HG02759 (cell line): Measurements from ENCODE around the gene PABPC1L2A.
"Not testable (repeated sequence)": the region's sequence is repeated elsewhere in the genome, so short reads cannot be mapped to it uniquely, and the experiment has no call there.

Experiments
- ATAC-seq: cut with Tn5 transposase; IDR thresholded peaks from one replicate; pipeline ENCODE4 v1.9.1; 2021; ENCODE audit warnings: mild to moderate bottlenecking, moderate library complexity; ENCODE audit not compliant: unreplicated experiment

PABPC1L2A gene

GRCh38 chrX:73079024-73079562, at the start of gene PABPC1L2A:
TSS of gene PABPC1L2A (minus strand) at chrX:73079512. CDS start at chrX:73079386, 126 bp downstream.
- ATAC-seq: not testable (repeated sequence)

- no peak for ATAC-seq
Measured at GRCh38 chrX:73127700-73128241, 48.5 kb upstream of the PABPC1L2A start.

- ATAC-seq: no peak
Measured at GRCh38 chrX:73126240-73126639, 46.9 kb upstream of the PABPC1L2A start.

DNA sequence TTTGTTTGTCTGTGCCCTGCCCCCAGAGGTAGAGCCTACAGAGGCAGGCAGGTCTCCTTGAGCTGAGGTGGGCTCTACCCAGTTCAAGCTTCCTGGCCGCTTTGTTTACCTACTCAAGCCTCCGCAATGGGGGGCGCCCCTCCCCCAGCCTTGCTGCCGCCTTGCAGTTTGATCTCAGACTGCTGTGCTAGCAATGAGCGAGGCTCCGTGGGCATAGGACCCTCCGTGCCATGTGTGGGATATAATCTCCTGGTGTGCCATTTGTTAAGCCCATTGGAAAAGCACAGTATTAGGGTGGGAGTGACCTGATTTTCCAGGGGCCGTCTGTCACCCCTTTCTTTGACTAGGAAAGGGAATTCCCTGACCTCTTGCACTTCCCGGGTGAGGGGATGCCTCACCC, 20.2 kb upstream of the PABPC1L2A start:
- ATAC-seq: not testable (repeated sequence)

GRCh38 chrX:73086766-73087165, 7.5 kb upstream of the PABPC1L2A start:
- ATAC-seq: not testable (repeated sequence)

- not testable (repeated sequence) for ATAC-seq
Measured at GRCh38 chrX:73079884-73080283, 572 bp upstream of the PABPC1L2A start.

DNA sequence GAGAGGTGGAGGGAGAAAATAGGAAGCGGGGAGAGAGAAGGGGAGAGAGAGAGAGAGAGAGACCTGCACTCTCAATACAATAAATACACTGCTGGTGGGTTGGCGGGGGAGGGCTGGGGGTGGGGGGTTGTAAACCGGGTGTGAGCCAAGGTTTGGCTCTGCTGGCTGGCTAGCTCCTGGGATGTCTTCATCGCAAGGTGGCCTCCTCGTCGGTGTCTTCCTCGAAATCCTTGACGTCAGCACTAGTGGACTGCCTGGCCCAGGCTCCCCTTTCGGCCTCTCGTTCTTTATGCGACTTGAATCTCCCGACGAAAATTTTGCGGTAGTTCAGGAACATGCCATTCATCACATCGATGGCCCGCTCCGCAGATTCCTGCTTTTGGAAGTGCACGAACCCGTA, 715 bp downstream of the PABPC1L2A start:
- ATAC-seq: not testable (repeated sequence)

GRCh38 chrX:73076838-73077237, 2.5 kb downstream of the PABPC1L2A start:
- no peak for ATAC-seq

DNA sequence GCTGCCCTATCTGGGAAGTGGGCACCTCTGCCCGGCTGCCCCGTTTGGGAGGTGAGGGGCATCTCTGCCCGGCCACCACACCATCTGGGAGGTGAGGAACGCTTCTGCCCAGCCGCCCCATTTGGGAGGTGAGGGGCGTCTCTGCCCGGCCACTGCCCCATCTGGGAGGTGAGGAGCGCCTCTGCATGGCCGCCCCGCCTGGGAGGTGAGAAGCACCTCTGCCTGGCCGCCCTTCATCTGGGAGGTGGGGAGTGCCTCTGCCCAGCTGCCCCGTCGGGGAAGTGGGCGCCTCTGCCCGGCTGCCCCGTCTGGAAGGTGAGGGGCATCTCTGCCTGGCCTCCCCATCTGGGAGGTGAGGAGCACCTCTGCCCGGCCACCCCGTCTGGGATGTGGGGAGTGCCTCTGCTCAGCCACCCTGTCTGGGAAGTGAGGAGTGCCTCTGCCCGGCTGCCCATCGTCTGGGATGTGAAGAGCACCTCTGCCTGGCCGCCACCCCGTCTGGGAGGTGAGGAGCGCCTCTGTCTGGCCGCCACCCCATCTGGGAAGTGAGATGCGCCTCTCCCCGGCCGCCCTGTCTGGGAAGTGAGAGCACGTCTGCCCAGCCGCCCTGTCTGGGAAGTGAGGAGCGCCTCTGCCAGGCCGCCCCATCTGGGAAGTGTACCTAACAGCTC, 9.8 kb downstream of the PABPC1L2A start:
- no peak for ATAC-seq

DNA sequence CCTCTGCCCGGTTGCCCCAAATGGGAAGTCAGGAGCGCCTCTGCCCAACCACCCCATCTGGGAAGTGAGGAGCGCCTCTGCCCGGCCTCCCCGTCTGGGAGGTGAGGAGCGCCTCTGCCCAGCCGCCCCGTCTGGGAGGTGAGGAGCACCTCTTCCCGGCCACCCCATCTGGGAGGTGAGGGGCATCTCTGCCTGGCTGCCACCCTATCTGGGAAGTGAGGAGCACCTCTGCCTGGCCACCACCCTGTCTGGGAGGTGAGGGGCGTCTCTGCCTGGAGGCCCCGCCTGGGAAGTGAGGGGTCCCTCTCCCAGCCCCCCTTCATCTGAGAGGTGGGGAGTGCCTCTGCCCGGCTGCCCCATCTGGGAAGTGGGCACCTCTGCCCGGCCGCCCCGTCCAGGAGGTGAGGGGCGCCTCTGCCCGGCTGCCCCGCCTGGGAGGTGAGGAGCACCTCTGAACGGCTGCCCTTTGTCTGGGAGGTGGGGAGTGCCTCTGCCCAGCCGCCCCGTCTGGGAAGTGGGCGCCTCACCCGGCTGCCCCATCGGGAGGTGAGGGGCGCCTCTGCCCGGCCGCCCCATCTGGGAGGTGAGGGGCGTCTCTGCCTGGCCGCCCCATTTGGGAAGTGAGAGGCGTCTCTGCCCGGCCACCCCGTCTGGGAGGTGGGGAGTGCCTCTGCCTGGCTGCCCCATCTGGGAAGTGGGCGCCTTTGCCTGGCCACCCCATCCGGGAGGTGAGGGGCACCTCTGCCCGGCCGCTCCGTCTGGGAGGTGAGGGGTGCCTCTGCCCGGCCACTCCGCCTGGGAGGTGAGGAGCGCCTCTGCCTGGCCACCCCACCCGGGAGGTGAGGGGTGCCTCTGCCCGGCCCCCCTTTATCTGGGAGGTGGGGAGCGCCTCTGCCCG, 10.6 kb downstream of the PABPC1L2A start:
- ATAC-seq: no peak

- ATAC-seq: not testable (repeated sequence)
Measured at GRCh38 chrX:73067761-73068466, 11.4 kb downstream of the PABPC1L2A start.

DNA sequence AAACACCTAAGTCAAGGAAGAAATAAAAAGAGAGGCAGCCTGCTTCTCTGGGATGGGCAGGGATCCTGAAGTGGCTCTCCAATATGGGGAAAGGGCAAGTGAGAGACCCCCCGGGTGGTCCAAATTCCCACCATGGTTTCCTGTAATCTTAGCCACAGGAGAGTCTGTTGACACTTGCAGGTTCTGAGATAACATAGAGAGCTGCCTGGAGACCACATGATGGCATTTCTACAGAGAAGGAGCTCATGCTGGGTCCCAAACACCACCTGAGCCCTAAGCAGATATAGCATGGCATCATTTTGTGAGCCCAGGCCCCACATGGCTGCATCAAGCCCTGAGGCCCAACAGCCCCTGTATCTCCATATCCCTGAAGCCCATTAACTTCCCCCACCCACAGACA, 50.4 kb downstream of the PABPC1L2A start:
- no peak for ATAC-seq
